Neuronal stem cell (in vitro differentiated cells): ENCODE measurements around the gene TMEM250.

ENCODE experiments used
- DNase-seq: peaks from one replicate; pipeline ENCODE4 v3.0.0-alpha.2; 2013; ENCODE audit warnings: low spot score
- H2AFZ ChIP-seq: one replicate; pipeline ENCODE4 v1.6.1; 2013; ENCODE audit warnings: mild to moderate bottlenecking, low read length, inconsistent platforms
- H2AK5ac ChIP-seq: 2 replicates; pipeline ENCODE4 v1.6.1; 2013; ENCODE audit warnings: low read depth, mild to moderate bottlenecking, inconsistent platforms, low read length, moderate library complexity, mixed read lengths
- H2BK120ac ChIP-seq: 2 replicates; pipeline ENCODE4 v1.6.1; 2013; ENCODE audit warnings: low read depth, mild to moderate bottlenecking, inconsistent platforms, low read length, moderate library complexity, mixed read lengths
- H2BK12ac ChIP-seq: one replicate; pipeline ENCODE4 v1.6.1; 2013; ENCODE audit warnings: low read length, inconsistent platforms
- H2BK15ac ChIP-seq: 2 replicates; pipeline ENCODE4 v1.6.1; 2013; ENCODE audit warnings: mild to moderate bottlenecking, low read length, inconsistent platforms, mixed read lengths
- H2BK5ac ChIP-seq: one replicate; pipeline ENCODE4 v1.6.1; 2013; ENCODE audit warnings: inconsistent platforms, mild to moderate bottlenecking, low read length, moderate library complexity
- H3K14ac ChIP-seq: one replicate; pipeline ENCODE4 v1.6.1; 2013; ENCODE audit warnings: low read length, inconsistent platforms
- H3K18ac ChIP-seq: 2 replicates; pipeline ENCODE4 v1.6.1; 2013; ENCODE audit warnings: low read length, inconsistent platforms
- H3K23ac ChIP-seq: 2 replicates; pipeline ENCODE4 v1.6.1; 2013; ENCODE audit warnings: low read depth, mild to moderate bottlenecking, mixed read lengths, low read length, inconsistent platforms; ENCODE audit not compliant: poor library complexity
- H3K27ac ChIP-seq: replicated peaks from 3 replicates; pipeline ENCODE4 v1.5.1; 2013; ENCODE audit warnings: low read length, inconsistent platforms
- H3K27me3 ChIP-seq, 3 experiments: 2 replicates each; pipeline ENCODE4 v1.6.1; 2013; ENCODE audit warnings: low read length in 3 of 3, mild to moderate bottlenecking in 2 of 3, inconsistent platforms in 1 of 3, low read depth in 1 of 3, mixed read lengths in 1 of 3, moderate library complexity in 1 of 3; ENCODE audit not compliant: control insufficient read depth in 3 of 3, insufficient read depth in 3 of 3
- H3K36me3 ChIP-seq, 2 donors: replicated peaks in 1 of 2; 2 replicates each; pipeline ENCODE4 v1.6.1; 2013; ENCODE audit warnings: low read length in 2 of 2; ENCODE audit not compliant: control insufficient read depth in 2 of 2, insufficient read depth in 2 of 2
- H3K4ac ChIP-seq: 2 replicates; pipeline ENCODE4 v1.6.1; 2013; ENCODE audit warnings: inconsistent platforms, mild to moderate bottlenecking, low read length, moderate library complexity
- H3K4me1 ChIP-seq, 2 donors: 1 replicate in 1 of 2; 2 replicates in 1 of 2; pipeline ENCODE4 v1.6.1; 2013; ENCODE audit warnings: low read length in 2 of 2, low read depth in 1 of 2; ENCODE audit not compliant: control insufficient read depth in 2 of 2, insufficient read depth in 1 of 2
- H3K4me2 ChIP-seq: one replicate; pipeline ENCODE4 v1.6.1; 2013; ENCODE audit warnings: mild to moderate bottlenecking, low read length, inconsistent platforms; ENCODE audit not compliant: insufficient read depth, poor library complexity, severe bottlenecking
- H3K4me3 ChIP-seq, 2 donors: 2 replicates each; pipeline ENCODE4 v1.5.1; 2013; ENCODE audit warnings: low read length in 2 of 2, mild to moderate bottlenecking in 2 of 2, inconsistent platforms in 1 of 2, moderate library complexity in 1 of 2
- H3K79me1 ChIP-seq: one replicate; pipeline ENCODE4 v1.6.1; 2013; ENCODE audit warnings: low read depth, mild to moderate bottlenecking, inconsistent platforms, low read length, moderate library complexity
- H3K9ac ChIP-seq: one replicate; pipeline ENCODE4 v1.6.1; 2013; ENCODE audit warnings: mild to moderate bottlenecking, low read depth, low read length, inconsistent platforms; ENCODE audit not compliant: poor library complexity
- H3K9me3 ChIP-seq, 2 donors: replicated peaks in 1 of 2; 2 replicates each; pipeline versions ENCODE3 to v1.6.1; 2013; ENCODE audit warnings: low read length in 2 of 2, mild to moderate bottlenecking in 2 of 2, inconsistent platforms in 1 of 2, low read depth in 1 of 2, mixed read lengths in 1 of 2, moderate library complexity in 1 of 2; ENCODE audit not compliant: control insufficient read depth in 2 of 2, insufficient read depth in 1 of 2
- H4K8ac ChIP-seq: one replicate; pipeline ENCODE4 v1.6.1; 2013; ENCODE audit warnings: low read depth, mild to moderate bottlenecking, inconsistent platforms, low read length, moderate library complexity
- H4K91ac ChIP-seq: one replicate; pipeline ENCODE4 v1.6.1; 2013; ENCODE audit warnings: low read length, low read depth, mild to moderate bottlenecking, inconsistent platforms; ENCODE audit not compliant: poor library complexity
- WGBS, 2 donors: extraction: QIAGEN DNeasy Blood & Tissue Kit; methylation state at CpG; one replicate each; pipeline ENCODE4 v1.1.7; 2013; ENCODE audit warnings: missing lambda C conversion rate in 2 of 2, mixed read lengths in 1 of 2; ENCODE audit not compliant: insufficient read length in 2 of 2, insufficient replicate concordance in 1 of 2; ENCODE audit errors: extremely low coverage in 2 of 2; 5-methylcytosine and 5-hydroxymethylcytosine counted together

The TMEM250 gene

DNA sequence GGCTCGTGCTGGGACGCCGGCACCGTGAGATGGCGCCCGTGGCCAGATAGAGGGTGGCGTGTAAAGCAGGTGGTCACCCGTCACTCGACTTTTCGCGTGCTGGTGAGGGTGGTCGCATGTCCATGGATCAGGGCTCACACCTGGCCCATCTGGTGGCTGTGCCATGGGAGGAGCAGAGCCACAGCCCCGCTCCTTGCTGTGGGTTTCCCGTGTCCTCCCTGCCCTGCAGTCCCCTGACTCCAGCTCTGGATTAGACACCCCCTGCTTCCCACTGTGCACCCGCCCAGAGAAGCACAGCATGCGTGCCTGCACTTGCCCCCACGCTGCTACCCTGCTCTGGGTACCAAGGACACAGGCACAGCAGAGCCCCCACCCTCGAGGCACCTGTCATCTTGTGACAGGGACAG lies 1.8 kb upstream of the TMEM250 start:
- H3K9ac ChIP-seq = peak overlapping the region; percentile 50

DNA sequence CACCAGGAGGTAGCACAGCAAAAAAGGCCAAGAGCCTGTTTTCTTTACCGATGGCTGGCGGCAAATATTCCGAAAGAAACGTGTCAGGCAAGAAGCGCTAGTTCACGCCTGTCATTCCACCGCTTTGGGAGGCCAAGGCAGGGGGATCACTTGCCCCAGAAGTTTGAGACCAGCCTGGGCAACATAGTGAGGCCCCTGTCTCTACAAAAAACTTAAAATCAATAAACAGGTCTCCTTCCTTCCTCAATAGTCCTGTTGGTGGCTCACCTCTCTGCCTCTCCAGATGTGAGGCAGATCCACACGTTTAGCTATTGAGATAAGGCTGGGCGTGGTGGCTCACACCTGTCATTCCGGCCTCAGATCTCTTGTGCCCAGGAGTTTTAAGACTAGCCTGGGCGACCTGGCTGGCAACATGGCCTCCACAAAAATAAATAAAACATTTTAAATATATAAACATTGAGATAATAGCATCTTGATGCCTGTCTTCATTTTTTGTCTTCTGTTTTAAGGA lies 1.3 kb upstream of the TMEM250 start:
- Histone ChIP-seq H2BK5ac (peak overlapping the region; percentile 93), H3K4me3 (peak overlapping the region in 1 of 2 donors; percentile 63), H2BK15ac (no peak overlapping the region), H2AFZ (no peak overlapping the region), H4K8ac (no peak overlapping the region), H3K27me3 (peaks cover 0 to 11% (median 3%) of the 10 kb centered on the region in 3 experiments), H3K4me1 (peaks cover 8 to 15% of the 10 kb centered on the region in 2 donors), H3K36me3 (peaks cover 13 to 18% of the 10 kb centered on the region in 2 donors), H3K9me3 (no peaks in the 10 kb centered on the region), H3K14ac (no peak overlapping the region), H2BK120ac (peak overlapping the region; percentile 91), H3K79me1 (peaks cover 24% of the 10 kb centered on the region), H3K9ac (no peak overlapping the region), H2AK5ac (peak overlapping the region; percentile 97), H3K4ac (no peak overlapping the region), H3K18ac (no peak overlapping the region), H3K4me2 (peak overlapping the region; percentile 83), H4K91ac (no peak overlapping the region), H3K23ac (peak overlapping the region; percentile 99), H2BK12ac (no peak overlapping the region), H3K27ac (no peak overlapping the region)
- no peak for DNase-seq
- no CpG with 5 or more reads among the region's 11 CpGs for WGBS, 2 donors

More for the DNA sequence above, 1.8 kb upstream of the TMEM250 start:
- H3K4ac ChIP-seq = no peak overlapping the region
- H2AFZ ChIP-seq = no peak overlapping the region
- H2AK5ac ChIP-seq = peak overlapping the region; percentile 63
- peaks cover 0 to 12% (median 3%) of the 10 kb centered on the region in 3 experiments for H3K27me3 ChIP-seq
- no peak overlapping the region for H2BK5ac ChIP-seq
- no peak overlapping the region for H2BK15ac ChIP-seq
- peak overlapping the region; percentile 21 for H3K14ac ChIP-seq
- H4K91ac ChIP-seq = no peak overlapping the region
- DNase-seq = no peak
- H4K8ac ChIP-seq = no peak overlapping the region
- H3K18ac ChIP-seq = no peak overlapping the region
- H3K27ac ChIP-seq = no peak overlapping the region
- no peak overlapping the region for H2BK120ac ChIP-seq
- peaks cover 8 to 15% of the 10 kb centered on the region in 2 donors for H3K4me1 ChIP-seq
- peaks cover 8 to 13% of the 10 kb centered on the region in 2 donors for H3K36me3 ChIP-seq
- H2BK12ac ChIP-seq = peak overlapping the region; percentile 58
- H3K79me1 ChIP-seq = peaks cover 20% of the 10 kb centered on the region
- H3K23ac ChIP-seq = peak overlapping the region; percentile 89
- H3K4me3 ChIP-seq = peak overlapping the region in 1 of 2 donors; percentile 11
- no peak overlapping the region for H3K4me2 ChIP-seq
- no CpG with 5 or more reads among the region's 18 CpGs for WGBS, 2 donors
- H3K9me3 ChIP-seq = no peaks in the 10 kb centered on the region

DNA sequence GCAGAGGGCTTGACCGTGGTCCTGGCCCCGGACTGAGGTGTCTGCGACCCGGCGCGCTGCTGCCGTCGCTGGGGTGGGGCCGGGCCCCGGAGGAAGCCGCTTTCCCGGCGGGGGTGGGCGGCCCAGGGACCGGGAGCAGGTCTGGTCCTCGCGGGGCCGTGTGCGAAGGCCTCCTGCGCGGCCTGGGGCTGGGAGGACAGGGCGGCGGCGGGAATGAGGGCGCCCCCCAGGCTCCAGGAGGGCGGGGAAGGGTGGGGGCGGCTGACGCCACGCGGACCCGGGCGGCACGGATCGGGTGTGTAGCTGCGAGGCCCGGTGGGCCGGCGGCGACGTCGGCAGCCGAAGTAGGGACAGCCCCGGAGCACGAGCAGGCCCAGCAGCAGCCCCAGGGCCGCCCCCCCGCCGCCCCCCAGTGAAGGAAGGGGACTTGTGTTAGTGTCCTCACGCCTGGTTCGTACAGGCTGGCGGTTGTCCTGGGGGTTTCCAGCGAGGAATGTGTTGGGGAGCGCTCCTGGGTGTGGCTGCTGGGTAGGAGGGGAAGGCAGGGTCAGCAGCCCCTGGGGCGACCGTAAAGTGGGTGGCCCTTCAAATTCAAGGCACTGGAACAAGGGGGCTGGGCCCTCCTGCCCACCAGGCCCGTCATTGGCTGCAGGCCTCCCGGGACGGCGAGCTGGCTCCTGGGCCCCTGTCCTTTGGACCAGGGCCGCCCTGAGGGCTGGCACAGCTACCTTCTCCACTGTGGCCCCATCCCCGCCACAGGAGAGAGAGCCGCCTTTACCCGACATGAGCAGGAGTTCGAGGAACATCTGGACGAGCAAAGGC lies 597 bp upstream of the TMEM250 start:
- Histone ChIP-seq H2AFZ (peak overlapping the region; percentile 70), H2BK15ac (no peak overlapping the region), H3K14ac (peak overlapping the region; percentile 38), H3K9me3 (no peaks in the 10 kb centered on the region), H3K4me3 (peak overlapping the region; percentile 63 to 85), H3K9ac (peak overlapping the region; percentile 94), H2BK12ac (no peak overlapping the region), H3K4me1 (peaks cover 8 to 15% of the 10 kb centered on the region in 2 donors), H3K4ac (no peak overlapping the region), H3K18ac (peak overlapping the region; percentile 99), H3K23ac (peak overlapping the region; percentile 99), H2AK5ac (peak overlapping the region; percentile 97), H3K36me3 (peaks cover 16 to 24% of the 10 kb centered on the region in 2 donors), H3K27ac (peak overlapping the region; percentile 98), H3K79me1 (peaks cover 25% of the 10 kb centered on the region), H4K8ac (no peak overlapping the region), H2BK5ac (peak overlapping the region; percentile 93), H2BK120ac (peak overlapping the region; percentile 91), H4K91ac (no peak overlapping the region), H3K4me2 (peak overlapping the region; percentile 83), H3K27me3 (peaks cover 0 to 5% (median 3%) of the 10 kb centered on the region in 3 experiments)
- no CpG with 5 or more reads among the region's 64 CpGs for WGBS, 2 donors
- DNase-seq = no peak

DNA sequence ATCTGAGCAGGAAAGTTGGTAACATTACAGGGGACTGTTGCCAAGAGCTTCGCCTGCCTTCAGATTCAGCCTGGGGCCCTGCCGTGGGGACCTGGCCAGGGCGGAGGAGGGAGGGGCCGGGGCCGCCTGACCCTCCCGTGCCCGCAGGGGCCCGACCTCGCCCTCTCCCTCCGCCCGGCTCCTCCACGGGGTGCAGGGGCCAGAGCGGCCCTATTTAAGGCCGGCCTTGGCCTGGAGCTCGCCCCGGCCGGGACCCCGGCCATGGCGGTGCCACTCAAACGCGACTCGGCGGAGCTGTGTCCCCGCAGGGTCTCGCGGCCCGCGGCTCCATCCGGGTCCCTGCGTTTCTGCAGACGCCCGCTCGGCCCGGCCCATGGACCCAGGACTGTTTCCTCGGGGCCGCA lies 757 bp downstream of the TMEM250 start:
- Histone ChIP-seq H3K4me2 (peak overlapping the region; percentile 83), H2AK5ac (peak overlapping the region; percentile 74), H3K18ac (peak overlapping the region; percentile 99), H3K27ac (peak overlapping the region; percentile 98), H2BK15ac (no peak overlapping the region), H4K91ac (no peak overlapping the region), H3K27me3 (peaks cover 0 to 3% (median 0%) of the 10 kb centered on the region in 3 experiments), H3K4me3 (peak overlapping the region; percentile 63 to 85), H3K79me1 (peaks cover 25% of the 10 kb centered on the region), H2BK5ac (peak overlapping the region; percentile 93), H3K36me3 (peaks cover 16 to 26% of the 10 kb centered on the region in 2 donors), H3K9me3 (no peaks in the 10 kb centered on the region), H3K14ac (no peak overlapping the region), H3K4me1 (peaks cover 8 to 15% of the 10 kb centered on the region in 2 donors), H3K23ac (peak overlapping the region; percentile 37), H4K8ac (peak overlapping the region; percentile 43), H2BK120ac (no peak overlapping the region), H2AFZ (peak overlapping the region; percentile 70), H3K9ac (peak overlapping the region; percentile 96), H3K4ac (no peak overlapping the region), H2BK12ac (peak overlapping the region; percentile 4)
- no CpG with 5 or more reads among the region's 36 CpGs for WGBS, 2 donors
- no peak for DNase-seq
